ENCODE data around the gene DIP2A.

The DIP2A gene

DNA sequence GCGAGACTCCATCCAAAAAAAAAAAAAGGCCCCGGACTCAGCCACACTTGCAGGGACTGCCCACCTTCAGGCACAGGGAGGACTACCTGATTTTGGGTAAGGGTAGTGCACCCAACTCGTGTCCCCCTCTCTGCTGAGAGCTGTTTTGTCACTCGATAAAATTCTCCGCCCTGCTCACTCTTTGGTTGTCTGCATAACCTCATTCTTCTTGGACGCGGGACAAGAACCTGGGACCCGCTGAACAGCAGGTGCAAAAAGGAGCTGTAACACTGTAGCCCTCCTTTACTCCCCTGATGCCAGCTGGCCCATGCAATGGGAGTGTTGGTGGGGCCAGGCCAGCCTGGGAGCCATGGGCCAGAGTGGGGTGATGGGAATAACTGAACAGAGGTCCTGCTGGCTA is 135.6 kb downstream of the DIP2A start:
- no peak for DNase-seq (ENCODE audit: low spot score)

DNA sequence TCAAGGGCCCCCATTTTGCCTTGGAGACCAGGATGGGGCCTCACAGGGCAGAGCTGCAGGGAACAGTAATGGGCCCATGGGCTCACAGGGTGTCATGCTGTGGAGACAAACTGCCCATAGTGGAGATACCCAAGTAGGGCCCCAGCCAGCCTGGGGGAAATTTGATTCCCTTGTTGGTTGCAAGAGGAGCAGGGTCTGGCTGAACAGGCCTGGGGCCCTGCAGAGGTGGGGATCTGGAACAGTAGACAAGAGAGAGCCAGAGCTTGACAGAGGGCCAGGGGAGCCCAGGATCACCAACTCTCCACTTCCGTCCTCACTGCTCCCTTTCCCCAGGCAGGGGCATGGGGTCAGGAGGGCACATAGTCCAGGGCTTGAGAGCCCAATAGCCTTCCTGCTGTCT is 137.5 kb downstream of the DIP2A start:
- DNase-seq (ENCODE audit: low spot score), result no peak

DNA sequence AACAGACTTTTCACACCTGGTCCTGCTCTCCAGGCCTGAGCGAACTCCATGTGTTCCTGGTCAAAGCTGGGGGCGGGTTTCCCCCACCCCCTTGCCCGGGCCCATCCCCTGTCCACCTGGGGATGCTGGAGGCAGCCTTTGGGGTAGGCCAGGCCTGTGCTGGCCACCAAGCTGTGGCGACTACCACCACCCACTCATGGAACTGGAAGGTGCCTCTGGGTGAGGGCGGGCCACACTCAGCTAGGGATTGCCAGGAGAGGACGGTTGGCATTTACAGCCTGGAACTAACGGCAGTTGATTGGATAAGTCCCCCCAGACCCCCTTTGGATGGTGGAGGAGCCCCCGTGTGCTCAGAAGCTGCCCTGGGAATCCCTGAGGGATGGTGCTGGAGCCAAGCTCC is 138.3 kb downstream of the DIP2A start:
- DNase-seq (ENCODE audit: low spot score), result no peak

DNA sequence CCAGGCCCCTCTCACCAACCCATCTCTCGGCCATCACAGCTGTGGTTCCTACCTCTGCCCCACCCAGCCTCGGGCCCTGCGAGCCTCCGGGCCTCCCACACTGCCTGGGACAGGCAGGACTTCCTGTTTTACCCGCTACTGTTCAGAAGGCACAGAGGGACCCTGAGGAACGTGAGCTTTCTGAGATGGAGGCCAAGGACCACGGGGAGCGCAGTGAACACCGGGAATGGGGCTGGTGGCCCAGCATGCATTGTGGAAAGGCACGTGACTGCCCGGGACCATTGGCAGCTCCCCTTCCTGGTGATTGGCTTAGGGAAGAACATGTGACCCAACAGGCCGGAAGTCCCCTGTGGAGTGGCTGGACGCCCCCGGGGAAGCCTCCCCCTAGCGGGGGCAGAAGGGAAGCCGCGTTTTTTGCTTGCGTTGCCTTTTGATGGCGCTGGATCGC is 139.2 kb downstream of the DIP2A start:
- no peak for DNase-seq (ENCODE audit: low spot score)

DNA sequence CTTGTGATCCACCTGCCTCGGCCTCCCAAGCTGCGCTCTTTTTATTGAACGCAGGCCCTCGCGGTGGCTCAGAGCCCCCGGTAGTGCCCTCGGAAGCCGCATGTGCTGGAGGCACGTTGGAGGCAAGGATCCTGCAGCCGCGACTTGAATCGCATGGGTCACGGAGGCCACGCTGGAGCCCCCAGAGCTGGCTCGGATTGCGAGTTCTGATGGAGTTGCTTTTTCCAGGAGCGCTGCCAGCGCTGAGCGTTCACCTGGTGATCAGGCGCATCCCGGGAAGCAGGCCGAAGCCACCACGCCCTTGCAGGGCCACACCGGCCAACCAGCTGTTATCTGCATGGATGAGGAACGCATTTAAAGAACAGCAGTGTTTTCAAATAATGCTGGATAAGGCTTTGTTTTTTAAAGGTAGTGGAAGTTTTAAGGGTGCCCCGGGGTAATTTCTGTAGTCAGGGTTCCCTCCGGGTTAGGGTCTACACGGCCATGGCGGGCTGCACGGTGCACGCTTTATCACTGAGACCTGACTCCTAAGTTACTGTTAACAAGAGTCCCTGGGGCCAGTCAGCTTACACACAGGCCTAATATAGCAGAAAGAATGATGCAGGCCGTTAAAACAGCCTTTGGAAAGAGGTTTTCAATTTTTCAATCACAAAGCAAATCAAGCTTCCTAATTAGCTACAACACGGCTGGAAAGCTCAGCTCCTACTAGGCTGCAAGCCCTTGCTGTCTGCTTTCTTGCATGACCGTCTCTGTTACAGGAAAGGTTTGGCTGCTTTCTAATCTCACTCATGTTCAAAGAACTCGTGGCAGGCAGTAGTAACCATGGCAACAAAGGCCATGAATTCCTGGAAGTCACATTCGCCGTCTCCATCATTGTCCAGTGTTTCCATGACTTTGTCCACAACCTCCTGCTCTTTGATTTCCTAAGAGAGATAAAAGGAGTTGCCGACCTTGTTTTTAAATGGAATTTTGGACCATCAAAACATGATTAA is 140.2 kb downstream of the DIP2A start:
- peak; percentile 70 for DNase-seq (ENCODE audit: low spot score)

DNA sequence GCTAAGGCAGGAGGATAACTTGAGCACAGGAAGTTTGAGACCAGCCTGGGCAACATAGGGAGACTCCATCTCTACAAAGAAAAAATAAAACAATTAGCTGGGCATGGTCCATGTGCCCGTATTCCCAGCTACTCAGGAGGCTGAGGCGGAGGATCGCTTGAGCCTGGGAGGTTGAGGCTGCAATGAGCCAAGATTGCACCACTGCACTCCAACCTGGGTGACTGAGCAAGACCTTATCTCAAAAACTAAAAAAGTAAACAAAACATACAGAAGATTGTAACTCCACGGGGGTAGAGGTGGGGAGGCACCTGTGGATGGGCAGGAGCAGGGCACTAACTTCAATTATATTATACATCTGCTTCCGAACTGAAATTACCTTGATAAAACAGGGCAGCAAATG is 141.6 kb downstream of the DIP2A start:
- no peak for DNase-seq (ENCODE audit: low spot score)

DNA sequence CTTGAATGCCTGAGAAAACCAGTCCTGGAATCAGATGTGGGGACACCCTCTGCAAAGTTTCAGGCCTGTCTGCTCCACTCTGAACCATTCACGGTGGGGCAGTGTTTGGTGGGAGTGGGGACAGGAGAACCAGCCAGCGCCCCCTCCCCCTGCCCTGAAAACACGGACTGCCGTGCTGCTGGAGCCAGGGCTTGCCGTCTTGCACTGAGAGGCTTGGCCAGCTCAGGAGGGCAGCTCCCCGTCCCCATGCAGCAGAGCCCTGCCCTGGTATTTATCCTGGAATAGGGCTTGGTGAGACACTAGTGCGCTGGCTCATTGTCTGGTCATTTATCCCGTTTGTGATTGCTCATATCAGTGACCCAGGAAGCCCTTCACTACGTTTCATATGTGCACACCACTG is 142.3 kb downstream of the DIP2A start:
- no peak for DNase-seq (ENCODE audit: low spot score)

DNA sequence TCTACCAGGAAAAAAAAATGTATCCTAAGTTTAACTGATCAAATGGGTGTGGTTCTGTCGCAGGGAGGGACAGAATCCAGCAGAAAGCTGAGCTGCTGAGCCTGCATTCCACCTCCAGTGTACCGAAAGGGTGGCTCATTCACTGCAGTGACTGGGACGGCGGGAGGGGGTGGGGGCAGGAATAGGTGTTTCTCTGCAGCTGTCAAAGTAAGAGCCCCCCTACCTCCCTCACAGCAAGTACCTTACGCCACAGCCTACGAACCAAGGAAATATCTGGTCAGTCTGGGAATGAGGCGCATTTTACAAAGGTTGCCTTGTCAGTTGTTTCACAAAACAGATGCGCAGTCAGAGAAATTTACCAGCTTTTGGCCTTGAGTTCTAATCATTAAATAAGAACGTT is 144.5 kb downstream of the DIP2A start:
- no peak for DNase-seq (ENCODE audit: low spot score)

DNA sequence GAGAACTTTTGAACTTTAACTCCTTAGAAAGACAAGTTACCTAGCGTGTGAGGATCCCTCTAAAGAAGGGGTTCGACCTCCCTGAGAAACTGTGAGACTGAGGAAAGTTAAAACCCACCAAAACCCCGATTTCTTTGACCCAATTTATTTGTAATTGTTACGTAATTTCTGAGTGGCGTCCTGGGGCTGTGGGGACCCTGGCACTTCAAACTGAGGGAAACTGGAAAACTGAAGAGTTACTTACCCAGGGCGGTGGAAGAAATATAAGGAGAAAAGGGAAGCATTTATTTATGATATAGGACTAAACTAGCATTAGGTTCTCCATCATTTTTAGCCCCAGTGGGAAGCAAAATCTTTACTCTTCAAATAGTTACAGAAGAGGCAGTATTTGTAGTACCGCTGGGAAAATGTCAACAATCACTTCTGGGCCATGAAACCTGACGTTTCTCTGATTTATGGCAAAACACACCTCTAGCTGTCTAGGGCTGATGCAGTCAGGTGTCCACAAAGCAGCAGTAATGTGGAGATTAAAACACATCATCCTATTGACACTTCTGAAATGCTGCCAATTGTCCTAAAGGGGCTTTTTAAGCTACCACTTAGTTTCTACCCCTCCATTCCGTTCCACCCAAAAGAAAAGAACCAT is 145.8 kb downstream of the DIP2A start:
- DNase-seq (ENCODE audit: low spot score), result no peak

DNA sequence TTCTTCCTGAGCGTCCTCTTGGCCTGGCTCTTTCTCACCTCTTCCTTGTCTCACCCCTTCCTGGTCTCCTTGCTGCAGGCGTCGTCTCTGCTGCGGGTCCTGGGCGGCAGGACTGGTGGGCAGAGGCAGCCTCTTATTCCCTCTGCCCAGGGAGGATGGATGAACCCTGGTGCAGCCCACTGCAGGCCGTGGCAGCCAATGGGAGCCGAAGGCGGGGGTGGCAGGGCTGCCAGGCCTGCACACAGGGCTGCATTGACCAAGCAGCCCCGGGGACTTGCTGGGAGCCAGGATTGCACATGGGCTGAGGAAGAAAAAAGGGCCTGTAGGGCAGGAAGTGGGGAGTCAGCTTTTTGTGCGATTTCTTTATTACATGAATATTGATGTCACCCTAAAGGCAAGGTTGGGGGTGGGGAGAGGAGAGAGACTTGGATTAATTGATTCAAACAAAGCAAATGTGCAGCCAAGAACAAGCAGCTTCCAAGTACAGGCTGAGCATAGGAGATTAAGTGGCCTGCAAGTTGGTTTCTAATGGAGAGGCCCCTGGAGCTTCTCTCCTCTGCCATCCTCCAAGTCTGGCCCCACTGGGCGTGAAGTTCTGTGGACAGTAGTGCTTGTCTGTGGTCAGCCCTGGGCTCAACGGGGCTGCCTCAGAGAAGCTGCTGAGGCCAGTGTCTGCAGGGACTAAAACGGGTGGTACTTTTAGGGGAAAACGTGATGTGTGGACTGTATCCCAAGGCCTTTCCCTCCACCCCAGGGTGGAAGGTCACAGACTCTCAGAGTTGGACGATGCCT is 146.5 kb downstream of the DIP2A start, which contains the start of gene S100B:
Gene S100B (minus strand): TSS at position 108 of the 792 bp plus-strand sequence. CDS start 2,667 bp downstream, outside the sequence.
- no peak for DNase-seq (ENCODE audit: low spot score)

DNA sequence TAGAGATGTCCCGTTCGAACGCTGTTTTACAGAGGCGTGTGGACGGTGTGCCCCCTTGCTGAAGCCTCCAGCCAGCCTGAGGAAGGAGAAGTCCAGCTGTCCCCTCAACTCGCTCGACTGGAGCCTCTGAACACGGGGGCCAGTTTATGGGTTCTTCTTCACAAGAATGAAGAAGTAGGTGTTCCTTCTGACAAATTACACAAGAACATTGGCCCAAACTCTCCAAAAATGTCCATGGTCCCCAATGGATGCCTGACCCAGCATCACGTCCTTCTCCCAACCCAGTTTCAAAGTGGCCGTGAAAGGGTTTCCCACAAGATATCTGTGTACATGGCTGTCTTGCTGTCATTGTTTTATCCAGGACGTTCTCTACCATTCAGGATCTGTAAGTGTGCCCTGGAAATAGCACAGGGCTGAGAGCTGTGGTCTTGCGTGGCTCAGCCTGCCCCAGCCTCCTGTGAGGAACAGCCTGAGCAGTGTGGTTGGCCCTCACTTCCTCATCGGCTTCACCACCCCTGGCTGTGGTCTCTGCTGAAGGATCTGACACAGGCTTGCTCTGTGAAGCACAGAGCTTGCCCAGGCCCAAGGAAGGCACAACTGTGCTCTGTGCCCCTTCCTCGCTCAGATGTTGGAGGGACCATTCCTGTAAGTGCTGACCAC is 147.2 kb downstream of the DIP2A start:
- DNase-seq (ENCODE audit: low spot score), result no peak

DNA sequence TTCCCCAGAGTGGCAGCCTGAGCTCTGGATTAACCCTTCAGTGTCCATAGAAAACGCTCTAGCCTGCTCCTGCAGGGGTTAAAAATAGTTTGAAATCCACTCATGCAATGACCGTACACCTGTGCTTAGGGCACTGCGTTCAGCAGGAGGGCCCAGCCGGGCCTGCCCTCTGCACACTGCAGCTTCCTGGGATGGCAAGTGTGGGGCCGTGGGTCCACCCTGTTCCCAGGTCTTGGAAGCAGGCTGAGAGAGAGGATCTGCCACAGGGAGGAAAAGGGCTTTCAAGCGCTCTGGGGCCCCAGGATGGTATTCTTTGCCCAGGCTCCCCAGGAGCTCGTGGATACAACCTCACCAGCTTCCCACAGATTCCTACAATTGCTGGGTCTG is 147.7 kb downstream of the DIP2A start:
- no peak for DNase-seq (ENCODE audit: low spot score)

DNA sequence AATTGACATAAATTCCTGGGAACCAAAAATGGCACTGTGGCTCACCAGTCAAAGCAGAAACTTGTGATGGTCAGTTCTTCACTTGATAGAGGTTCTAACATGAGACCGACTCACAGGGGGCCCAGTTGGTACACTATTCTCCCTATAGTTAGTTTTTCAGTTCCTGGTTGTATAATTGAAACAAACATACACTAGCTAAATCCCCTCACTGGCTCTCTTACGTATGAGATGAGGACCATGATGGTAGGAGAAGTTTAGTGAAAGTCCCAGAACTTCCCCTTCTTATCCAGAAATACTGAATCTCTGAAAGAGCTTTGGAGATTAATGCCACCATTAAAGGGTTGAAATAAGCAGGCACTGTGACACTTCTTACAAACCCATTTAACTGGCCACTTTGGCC is 148.9 kb downstream of the DIP2A start:
- DNase-seq (ENCODE audit: low spot score), result no peak

DNA sequence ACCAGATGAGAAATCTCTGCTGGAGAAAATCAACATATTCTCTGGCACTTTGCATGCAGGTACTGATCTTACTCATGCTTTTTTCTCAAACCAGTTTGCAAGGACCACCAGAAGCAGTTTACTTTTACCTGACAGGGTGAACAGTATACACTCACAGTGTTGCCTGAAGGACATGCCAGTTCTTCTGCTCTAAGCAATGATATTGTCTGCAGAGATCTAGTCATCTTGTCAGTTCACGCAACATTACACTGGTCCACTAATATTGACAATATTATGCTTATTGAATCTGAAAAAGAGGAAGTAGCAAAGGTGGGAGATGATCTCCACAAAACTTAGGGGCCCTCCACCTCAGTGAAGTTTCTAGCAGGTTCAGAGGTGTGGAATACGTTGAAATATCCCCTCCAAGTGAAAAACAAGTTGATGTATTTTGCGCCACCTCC is 150.0 kb downstream of the DIP2A start:
- no peak for DNase-seq (ENCODE audit: low spot score)

DNA sequence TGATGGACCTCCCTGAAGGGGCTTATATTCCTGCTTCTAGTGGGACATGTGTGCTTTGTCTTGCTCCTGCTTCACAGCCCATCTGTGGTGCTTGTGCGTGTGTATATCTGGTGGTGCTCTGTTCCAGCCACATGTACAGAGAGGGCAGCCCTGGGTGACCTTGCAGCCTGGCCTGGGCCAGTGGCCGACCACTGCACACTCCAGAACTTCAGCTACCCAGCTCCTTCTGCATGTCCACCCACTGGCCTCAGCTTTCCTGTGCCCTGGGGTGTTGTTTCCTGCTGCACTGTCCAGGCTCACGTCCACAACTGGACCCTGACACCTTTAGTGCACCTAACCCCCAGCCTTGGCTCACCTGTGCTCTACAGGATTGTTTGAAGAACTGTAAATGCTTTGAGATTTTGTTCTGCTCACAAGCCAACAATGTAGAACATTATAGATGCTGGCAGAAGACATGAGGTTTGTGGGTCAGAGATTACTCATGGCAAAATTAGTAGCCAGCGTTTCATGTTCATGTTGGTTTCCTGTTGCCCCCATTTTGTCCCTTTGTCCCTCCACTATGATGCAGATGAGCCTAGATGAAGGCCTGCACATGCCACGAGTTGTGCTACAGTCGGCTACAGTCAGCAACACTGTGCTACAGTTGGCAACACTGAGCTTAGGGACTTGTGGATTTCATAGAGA is 151.5 kb downstream of the DIP2A start:
- DNase-seq (ENCODE audit: low spot score), result no peak

DNA sequence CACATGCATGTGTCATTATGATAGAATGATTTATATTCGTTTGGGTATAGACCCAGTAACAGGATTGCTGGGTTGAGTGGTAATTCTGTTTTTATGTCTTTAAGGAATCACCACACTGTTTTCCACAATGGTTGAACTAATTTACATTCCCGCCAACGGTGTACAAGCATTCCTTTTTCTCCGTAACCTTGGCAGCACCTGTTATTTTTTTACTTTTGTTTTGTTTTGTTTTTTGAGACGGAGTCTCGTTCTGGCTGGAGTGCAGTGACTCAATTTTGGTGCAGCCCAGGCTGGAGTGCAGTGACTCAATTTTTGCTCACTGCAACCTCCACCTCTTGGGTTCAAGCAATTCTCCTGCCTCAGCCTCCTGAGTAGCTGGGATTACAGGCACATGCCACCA is 154.7 kb downstream of the DIP2A start:
- DNase-seq (ENCODE audit: low spot score), result no peak

DNA sequence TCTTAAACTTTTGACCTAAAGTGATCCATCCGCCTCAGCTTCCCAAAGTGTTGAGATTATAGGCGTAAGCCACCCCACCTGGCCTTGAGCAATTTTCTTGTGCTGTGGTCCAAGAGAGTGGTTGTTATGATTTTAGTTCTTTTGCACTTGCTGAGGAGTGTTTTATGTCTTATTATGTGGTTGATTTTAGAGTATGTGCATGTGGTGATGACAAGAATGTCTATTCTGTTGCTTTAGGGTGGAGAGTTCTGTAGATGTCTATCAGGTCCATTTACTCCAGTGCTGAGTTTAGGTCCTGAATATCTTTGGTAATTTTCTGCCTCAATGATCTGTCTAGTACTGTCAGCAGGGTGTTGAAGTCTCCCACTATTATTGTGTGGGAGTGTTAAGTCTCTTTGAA is 157.4 kb downstream of the DIP2A start:
- DNase-seq (ENCODE audit: low spot score), result no peak

DNA sequence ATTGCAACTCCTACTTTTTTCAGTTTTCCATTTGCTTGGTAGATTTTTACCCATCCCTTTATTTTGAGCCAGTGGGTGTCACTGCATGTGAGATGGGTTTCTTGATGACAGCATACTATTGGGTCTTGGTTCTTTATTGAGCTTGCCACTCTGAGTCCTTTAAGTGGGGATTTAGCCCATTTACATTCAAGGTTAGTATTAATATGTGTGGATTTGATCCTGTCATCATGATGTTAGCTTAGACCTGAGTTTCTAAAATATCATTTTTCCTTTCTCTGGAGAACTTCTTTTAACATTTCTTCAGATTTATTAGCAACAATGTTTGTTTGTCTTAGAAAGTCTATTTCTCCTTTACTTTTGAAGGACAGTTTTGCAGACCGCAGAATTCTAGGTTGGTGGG is 158.0 kb downstream of the DIP2A start:
- DNase-seq (ENCODE audit: low spot score), result no peak

DNA sequence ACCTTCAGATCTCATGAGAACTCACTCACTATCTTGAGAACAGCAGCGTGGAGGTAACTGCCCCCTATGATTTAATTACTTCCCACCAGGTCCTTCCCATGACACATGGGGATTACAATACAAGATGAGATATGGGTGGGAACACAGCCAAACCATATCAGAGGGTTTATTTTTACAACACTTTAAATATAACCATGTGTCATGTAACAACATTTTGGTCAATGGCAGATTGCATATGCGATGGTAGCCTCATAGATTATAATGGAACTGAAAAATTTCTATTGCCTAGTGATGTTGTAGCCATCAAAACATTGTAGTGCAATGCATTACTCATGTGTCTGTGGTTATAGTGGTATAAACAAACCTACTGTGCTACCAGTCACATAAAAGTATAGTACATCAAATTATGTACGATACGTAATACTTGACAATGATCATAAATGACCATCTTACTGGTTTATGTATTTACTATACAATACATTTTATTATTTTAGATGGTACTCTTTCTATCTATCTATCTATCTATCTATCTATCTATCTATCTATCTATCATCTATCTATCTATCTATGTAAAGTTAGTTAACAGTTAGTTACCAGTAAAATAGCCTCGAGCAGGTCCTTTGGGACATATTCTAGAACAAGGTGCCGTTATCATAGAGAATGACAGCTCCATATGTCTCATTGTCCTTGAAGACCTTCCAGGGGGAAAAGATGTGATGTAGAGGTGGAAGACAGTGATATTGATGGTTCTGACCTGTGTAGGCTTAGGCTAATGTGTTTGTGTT is 158.8 kb downstream of the DIP2A start:
- no peak for DNase-seq (ENCODE audit: low spot score)
